BJ (cell line): Measurements from ENCODE around the gene EXOSC5. TPM values are rescaled to one million over a fixed set of nuclear protein-coding genes. Genes with fewer than 3 reads are reported as not detected.

Experiments
- CTCF ChIA-PET: fragments of 350-600 bp; formaldehyde crosslinking; extraction: SDS; loops from one replicate; lab custom pipeline; 2021; ENCODE audit warnings: antibody characterized with exemption, inconsistent platforms; lab: Yijun Ruan, JAX
- POLR2A ChIA-PET: fragments of 300-600 bp; sonication (Branson Sonifier 250); formaldehyde crosslinking; extraction: SDS; loops from one replicate; lab custom pipeline; 2021; ENCODE audit warnings: antibody characterized with exemption; lab: Charles Lee
- DNase-seq: peaks from one replicate; pipeline ENCODE4 v3.0.0-alpha.2; 2011; ENCODE audit warnings: low read depth
- H3K27me3 ChIP-seq: 2 replicates; pipeline ENCODE4 v1.6.0; 2011; ENCODE audit warnings: low read length; ENCODE audit not compliant: control insufficient read depth, insufficient read depth
- H3K36me3 ChIP-seq: 2 replicates; pipeline ENCODE4 v1.5.1; 2011; ENCODE audit warnings: low read length; ENCODE audit not compliant: control insufficient read depth, insufficient read depth
- H3K4me3 ChIP-seq: 2 replicates; pipeline ENCODE4 v1.5.1; 2011; ENCODE audit warnings: low read depth, mild to moderate bottlenecking, control low read depth, low read length
- polyA plus RNA-seq: library from polyadenylated mRNA; depleted of rRNA; stranded (reverse); fragments of >200 nt; gene quantifications from 2 replicates; pipeline ENCODE4 v1.2.3, GENCODE V29; 2011
- TF ChIP-seq, protein P1 (sequence below): IDR thresholded peaks from 2 replicates; pipeline ENCODE4 v1.5.1; 2011; ENCODE audit warnings: low read depth, mild to moderate bottlenecking, control low read depth, inconsistent platforms, low read length, moderate library complexity; ENCODE audit not compliant: insufficient read depth

EXOSC5 gene
- polyA plus RNA-seq, 1 experiment = 24.7 TPM

DNA sequence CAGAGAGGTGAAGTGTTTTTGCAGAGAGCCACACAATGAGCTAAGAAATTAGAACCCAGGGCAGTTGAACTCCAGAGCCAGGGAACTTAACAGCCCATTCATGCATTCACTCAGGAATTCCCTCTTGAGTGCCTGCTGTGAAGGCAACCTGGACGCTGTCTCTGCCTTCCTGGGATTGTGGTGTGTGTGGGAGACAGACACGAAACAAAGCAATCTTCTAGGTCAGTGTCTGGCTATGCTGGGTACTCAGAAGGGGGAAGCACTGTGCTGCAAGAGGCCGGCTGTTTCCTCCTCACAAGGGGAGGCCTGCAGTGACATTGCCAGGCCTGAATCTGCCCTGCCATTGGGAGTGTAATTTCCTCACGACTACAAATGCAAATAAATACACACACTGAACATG is 10.1 kb upstream of the EXOSC5 start:
- no peak for DNase-seq
- CTCF ChIA-PET = interaction anchor here (1.6 to 2.5 kb wide), 2 partner anchors 9 to 85 kb away, joined by 3 to 7 read pairs; no protein-coding TSS in a partner anchor

DNA sequence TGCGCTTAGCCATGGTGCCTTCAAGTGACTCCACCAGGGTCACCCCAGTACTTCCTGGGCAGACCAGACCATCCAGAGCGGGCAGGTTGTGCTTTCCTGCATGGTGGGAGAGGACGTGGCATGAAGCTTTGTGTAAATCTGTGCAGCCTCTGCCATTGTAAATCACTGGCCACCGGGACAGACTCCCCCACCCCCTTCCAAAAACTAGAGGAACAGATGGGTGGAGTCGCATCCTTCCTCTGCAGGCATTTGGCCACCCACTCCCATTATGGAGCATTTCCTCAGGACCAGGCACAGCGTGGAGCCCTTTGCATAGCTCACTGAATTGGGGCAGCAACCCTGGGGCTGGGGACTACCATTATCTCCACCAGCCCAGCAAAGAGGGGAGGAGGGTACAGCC is 8.6 kb upstream of the EXOSC5 start:
- no peak for DNase-seq
- Histone ChIP-seq H3K4me3 (no peak overlapping the region), H3K36me3 (peaks cover 4% of the 10 kb centered on the region), H3K27me3 (no peaks in the 10 kb centered on the region)
- TF ChIP-seq, protein P1, sequence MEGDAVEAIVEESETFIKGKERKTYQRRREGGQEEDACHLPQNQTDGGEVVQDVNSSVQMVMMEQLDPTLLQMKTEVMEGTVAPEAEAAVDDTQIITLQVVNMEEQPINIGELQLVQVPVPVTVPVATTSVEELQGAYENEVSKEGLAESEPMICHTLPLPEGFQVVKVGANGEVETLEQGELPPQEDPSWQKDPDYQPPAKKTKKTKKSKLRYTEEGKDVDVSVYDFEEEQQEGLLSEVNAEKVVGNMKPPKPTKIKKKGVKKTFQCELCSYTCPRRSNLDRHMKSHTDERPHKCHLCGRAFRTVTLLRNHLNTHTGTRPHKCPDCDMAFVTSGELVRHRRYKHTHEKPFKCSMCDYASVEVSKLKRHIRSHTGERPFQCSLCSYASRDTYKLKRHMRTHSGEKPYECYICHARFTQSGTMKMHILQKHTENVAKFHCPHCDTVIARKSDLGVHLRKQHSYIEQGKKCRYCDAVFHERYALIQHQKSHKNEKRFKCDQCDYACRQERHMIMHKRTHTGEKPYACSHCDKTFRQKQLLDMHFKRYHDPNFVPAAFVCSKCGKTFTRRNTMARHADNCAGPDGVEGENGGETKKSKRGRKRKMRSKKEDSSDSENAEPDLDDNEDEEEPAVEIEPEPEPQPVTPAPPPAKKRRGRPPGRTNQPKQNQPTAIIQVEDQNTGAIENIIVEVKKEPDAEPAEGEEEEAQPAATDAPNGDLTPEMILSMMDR = no peak
- CTCF ChIA-PET = no interaction called here
- POLR2A ChIA-PET = no interaction called here

More for the DNA sequence above, 10.1 kb upstream of the EXOSC5 start:
- no peak overlapping the region for H3K4me3 ChIP-seq
- peaks cover 9% of the 10 kb centered on the region for H3K36me3 ChIP-seq
- POLR2A ChIA-PET = no interaction called here
- H3K27me3 ChIP-seq = no peaks in the 10 kb centered on the region
- TF ChIP-seq, protein P1 = no peak

DNA sequence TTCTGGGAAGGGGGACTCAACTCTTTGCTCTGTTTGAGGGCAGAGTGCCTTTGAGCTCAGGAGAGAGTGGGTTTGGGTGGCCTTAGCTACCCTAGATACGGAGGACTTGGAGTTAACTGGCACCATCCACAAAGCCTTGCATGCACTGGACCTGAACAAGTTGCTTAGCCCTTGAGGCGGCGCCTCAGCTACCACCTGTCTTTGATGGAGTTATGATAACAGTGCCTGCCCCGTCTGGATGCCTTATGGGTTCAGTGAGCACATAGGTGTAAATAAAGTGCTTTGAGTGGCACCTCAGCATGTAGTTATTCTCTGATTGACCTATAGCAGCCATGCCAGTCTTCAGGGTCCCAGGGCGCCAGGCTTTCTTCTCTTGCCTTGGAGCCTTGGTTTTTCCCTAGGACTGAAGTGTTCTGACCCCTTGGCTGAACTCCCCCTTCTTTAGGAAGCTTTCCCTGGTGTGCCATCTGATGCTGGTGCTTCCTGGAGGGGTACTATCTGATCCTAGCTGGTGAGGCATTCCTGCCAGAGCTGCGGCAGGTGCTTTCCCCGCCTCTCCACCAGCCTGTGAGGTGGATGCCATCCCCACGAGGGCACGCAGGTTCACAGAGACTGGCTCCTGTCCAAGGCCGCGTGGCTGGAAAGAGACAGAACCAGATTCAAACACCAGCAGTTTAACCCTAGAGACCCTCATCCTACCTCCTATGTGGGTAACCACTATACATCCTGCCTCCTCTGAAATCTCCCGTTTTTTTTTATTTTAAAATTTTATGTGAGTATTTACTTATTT is 6.2 kb upstream of the EXOSC5 start:
- DNase-seq = no peak
- Histone ChIP-seq H3K4me3 (no peak overlapping the region), H3K27me3 (no peaks in the 10 kb centered on the region), H3K36me3 (peaks cover 1% of the 10 kb centered on the region; the same call in 1 of the 2 replicates)
- POLR2A ChIA-PET = interaction anchor here (0.6 kb wide), 1 partner anchor 653 kb away, joined by 3 read pairs; the partner anchor contains the start of gene ACTMAP
- CTCF ChIA-PET = no interaction called here
- TF ChIP-seq, protein P1 = no peak

DNA sequence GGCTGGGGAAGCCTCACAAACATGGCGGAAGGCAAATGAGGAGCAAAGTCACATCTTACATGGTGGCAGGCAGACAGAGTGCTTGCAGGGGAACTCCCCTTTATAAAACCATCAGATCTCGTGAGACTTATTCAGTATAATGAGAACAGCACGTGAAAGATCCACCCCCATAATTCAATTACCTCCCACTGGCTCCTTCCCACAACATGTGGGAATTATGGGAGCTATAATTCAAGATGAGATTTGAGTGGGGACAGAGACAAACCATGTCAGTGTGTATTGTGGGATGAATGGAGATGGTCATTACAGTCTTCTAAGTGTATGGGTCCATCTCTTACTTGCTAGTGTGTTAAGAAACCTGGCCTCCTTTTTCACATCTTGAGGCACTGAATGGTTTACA is 4.9 kb upstream of the EXOSC5 start:
- Histone ChIP-seq H3K27me3 (no peaks in the 10 kb centered on the region), H3K4me3 (no peak overlapping the region), H3K36me3 (peaks cover 1% of the 10 kb centered on the region; the same call in 1 of the 2 replicates)
- TF ChIP-seq, protein P1 = no peak
- ChIA-PET POLR2A (no interaction called here), CTCF (no interaction called here)
- DNase-seq = no peak

DNA sequence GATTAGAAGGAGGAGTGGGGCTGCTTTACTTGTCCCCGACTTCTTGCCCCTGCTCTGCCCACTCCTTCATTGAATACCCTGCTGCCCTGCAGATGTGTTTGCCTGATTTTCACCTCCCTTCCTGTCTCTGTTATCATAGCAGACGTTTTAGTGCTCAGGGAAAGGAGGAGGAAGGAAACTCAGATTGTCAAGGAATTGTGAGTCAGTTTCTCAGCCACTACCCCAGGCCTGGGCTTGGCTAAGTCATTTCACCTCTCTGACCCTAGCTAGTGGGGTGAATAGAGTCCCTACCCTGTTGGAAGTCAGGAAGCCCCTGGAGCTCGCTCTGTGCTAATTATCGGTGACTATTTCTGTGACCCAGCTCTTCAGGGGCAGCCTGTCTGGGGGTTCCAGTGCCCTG is 4.3 kb upstream of the EXOSC5 start:
- POLR2A ChIA-PET = interaction anchor here (0.7 kb wide), 1 partner anchor 33 kb away, joined by 4 read pairs; no protein-coding TSS in a partner anchor
- Histone ChIP-seq H3K36me3 (peaks cover 1% of the 10 kb centered on the region; the same call in 1 of the 2 replicates), H3K4me3 (no peak overlapping the region), H3K27me3 (no peaks in the 10 kb centered on the region)
- DNase-seq = no peak
- TF ChIP-seq, protein P1 = no peak
- CTCF ChIA-PET = no interaction called here
